ENCODE results near the gene MPV17L2.

DNA sequence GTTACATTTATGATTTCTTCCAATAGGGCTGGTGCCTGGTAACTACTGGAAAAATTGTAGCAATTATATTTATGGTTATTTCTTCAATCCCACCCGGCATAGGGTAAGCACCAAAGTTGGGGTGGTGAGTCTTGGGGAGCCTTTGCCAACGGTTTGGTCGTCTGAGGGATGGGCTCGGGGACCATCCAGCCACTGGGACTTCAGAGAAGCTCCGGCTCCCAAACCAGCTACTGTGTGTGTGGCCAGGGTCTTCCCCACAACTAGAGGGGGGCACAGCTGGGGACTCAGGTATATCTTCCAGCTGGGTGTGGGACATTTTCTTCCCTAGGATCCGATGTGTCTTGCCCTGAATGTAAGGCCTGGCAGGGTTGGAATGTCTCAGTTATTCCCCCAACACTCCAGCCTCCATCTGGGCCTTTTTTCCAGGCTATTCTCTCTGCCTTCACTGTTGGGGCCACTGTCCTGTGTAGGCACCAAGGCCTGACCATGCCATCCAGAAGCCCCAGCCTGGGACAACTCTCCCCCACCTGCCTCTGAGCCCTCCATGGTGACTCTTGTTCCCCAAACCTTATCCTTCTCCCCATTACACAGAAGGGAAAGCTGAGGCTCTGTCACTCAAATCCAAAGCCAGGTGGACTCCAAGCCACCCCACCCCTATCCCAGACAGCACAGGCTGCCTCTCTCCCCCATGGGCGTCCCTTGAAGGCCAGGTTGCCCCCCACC, 20.5 kb upstream of the MPV17L2 start:
- TF ChIP-seq, protein P1, sequence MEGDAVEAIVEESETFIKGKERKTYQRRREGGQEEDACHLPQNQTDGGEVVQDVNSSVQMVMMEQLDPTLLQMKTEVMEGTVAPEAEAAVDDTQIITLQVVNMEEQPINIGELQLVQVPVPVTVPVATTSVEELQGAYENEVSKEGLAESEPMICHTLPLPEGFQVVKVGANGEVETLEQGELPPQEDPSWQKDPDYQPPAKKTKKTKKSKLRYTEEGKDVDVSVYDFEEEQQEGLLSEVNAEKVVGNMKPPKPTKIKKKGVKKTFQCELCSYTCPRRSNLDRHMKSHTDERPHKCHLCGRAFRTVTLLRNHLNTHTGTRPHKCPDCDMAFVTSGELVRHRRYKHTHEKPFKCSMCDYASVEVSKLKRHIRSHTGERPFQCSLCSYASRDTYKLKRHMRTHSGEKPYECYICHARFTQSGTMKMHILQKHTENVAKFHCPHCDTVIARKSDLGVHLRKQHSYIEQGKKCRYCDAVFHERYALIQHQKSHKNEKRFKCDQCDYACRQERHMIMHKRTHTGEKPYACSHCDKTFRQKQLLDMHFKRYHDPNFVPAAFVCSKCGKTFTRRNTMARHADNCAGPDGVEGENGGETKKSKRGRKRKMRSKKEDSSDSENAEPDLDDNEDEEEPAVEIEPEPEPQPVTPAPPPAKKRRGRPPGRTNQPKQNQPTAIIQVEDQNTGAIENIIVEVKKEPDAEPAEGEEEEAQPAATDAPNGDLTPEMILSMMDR (IDR thresholded peaks at IDR 0.05), result no peak
- no peak for TF ChIP-seq POLR2A (IDR thresholded peaks at IDR 0.05)
